Upper lobe of left lung (tissue), 6 donors: ENCODE data around the gene PLCB1. TPM values are rescaled to one million over a fixed set of nuclear protein-coding genes. Genes with fewer than 3 reads are reported as not detected.

Experiments
- ATAC-seq, 2 donors: fragments of 200-7000 bp; cut with Tn5 transposase; one replicate each; pipeline ENCODE4 v1.9.1; 2022; ENCODE audit warnings: mild to moderate bottlenecking in 2 of 2, moderate library complexity in 2 of 2; ENCODE audit not compliant: low FRiP score in 2 of 2
- DNase-seq, 2 donors: peaks; one replicate each; pipeline ENCODE4 v3.0.0-alpha.2; 2019 to 2020
- H3K27ac ChIP-seq, 4 donors: fragments of 200-600 bp; sonication (generic); one replicate each; pipeline ENCODE4 v1.5.1; 2016 to 2019
- H3K27me3 ChIP-seq, 4 donors: fragments of 200-600 bp; sonication (generic); one replicate each; pipeline ENCODE4 v1.5.1; 2017 to 2019
- H3K36me3 ChIP-seq, 4 donors: fragments of 200-600 bp; sonication (generic); one replicate each; pipeline ENCODE4 v1.5.1; 2016 to 2019
- H3K4me1 ChIP-seq, 4 donors: fragments of 200-600 bp; sonication (generic); one replicate each; pipeline ENCODE4 v1.5.1; 2018 to 2019
- H3K4me3 ChIP-seq, 4 donors: fragments of 200-600 bp; sonication (generic); one replicate each; pipeline ENCODE4 v1.5.1; 2017 to 2019; ENCODE audit warnings: mild to moderate bottlenecking in 2 of 4, moderate library complexity in 1 of 4
- H3K9me3 ChIP-seq, 4 donors: fragments of 200-600 bp; sonication (generic); one replicate each; pipeline ENCODE4 v1.5.1; 2018 to 2019
- EP300 ChIP-seq, 4 donors: sonication (generic); formaldehyde crosslinking; IDR thresholded peaks; one replicate each; pipeline ENCODE4 v1.5.1; 2017; ENCODE audit warnings: antibody characterized with exemption in 4 of 4, control low read depth in 2 of 4
- POLR2A ChIP-seq, 4 donors: fragments of 450-650 bp; IDR thresholded peaks; one replicate each; pipeline ENCODE4 v1.5.1; 2016 to 2017; ENCODE audit warnings: antibody characterized with exemption in 4 of 4, mild to moderate bottlenecking in 2 of 4
- POLR2AphosphoS5 ChIP-seq, 2 donors: sonication (generic); formaldehyde crosslinking; IDR thresholded peaks; one replicate each; pipeline ENCODE4 v1.5.1; 2017; ENCODE audit warnings: antibody characterized with exemption in 2 of 2
- WGBS, 2 donors: methylation state at CpG; one replicate each; pipeline ENCODE4 v1.1.5; 2017 to 2018; 5-methylcytosine and 5-hydroxymethylcytosine counted together
- total RNA-seq, 6 donors: library from RNA; depleted of rRNA in 4 of 6; stranded (reverse); fragments of >200 nt in 4 of 6; gene quantifications; one replicate each; pipeline versions ENCODE4 v1.1.0 to v1.2.1, GENCODE V29; 2016 to 2021
- TF ChIP-seq, protein P1 (sequence below), 6 experiments: fragments of 450-650 bp in 4 of 6; fragments of 200-600 bp in 2 of 6; sonication (generic) in 2 of 6; IDR thresholded peaks; one replicate each; pipeline ENCODE4 v1.5.1; 2016 to 2019; ENCODE audit warnings: antibody characterized with exemption in 6 of 6
- donor health status: DM: no; HTN: no; CAD: no; lungs with moderate emphysema.
- donor health status: DM: no; HTN: yes; CAD: no; lungs with severe emphysema.

The PLCB1 gene
- total RNA-seq, 6 donors from 2014 or later, result 4.8 to 26.2 (median 10.7) TPM

DNA sequence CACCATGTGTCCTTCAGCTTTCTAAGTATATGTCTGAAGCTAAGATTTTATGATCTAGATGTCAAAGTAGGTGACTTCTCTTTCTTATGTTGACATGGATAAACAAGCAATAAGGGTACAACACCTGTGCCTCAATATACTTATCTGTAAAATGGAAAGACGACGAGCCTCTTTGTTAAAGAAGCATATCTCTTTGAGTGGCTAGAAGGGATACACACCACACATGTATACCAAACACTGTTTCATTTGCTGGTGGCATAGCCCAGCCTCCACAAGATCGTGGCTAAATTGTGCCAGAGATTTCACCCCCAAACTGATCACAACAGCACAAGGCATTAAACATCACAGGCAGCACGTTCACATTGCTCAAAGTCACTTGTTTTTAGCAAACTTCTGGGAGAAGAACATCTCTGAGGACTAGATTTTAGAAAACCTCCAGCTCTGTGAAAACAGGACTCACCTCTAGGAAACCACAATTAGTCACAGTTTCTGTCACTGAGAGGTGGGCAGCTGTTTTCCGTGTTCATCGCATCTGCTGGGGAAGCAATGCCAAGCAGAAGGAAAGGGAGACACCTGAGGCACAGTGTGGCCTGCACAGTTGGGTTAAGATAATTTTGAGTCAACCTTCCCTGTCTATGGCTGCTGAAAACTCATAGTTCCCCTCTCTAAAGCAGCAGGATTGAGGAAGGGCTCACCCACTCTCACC, 673.8 kb downstream of the PLCB1 start:
- no peaks in the 10 kb centered on the region for H3K36me3 ChIP-seq
- no peaks in the 10 kb centered on the region for H3K27me3 ChIP-seq
- DNase-seq (no peak), ATAC-seq (no peak)
- H3K9me3 ChIP-seq, result no peaks in the 10 kb centered on the region
- H3K4me3 ChIP-seq, result no peak overlapping the region
- no peak overlapping the region for H3K27ac ChIP-seq
- no peaks in the 10 kb centered on the region for H3K4me1 ChIP-seq
- 80 to 87% methylated on average over 6 of the region's 6 CpGs for WGBS, 2 donors
- no peak for TF ChIP-seq POLR2A (IDR thresholded peaks at IDR 0.05)
- TF ChIP-seq, protein P1, sequence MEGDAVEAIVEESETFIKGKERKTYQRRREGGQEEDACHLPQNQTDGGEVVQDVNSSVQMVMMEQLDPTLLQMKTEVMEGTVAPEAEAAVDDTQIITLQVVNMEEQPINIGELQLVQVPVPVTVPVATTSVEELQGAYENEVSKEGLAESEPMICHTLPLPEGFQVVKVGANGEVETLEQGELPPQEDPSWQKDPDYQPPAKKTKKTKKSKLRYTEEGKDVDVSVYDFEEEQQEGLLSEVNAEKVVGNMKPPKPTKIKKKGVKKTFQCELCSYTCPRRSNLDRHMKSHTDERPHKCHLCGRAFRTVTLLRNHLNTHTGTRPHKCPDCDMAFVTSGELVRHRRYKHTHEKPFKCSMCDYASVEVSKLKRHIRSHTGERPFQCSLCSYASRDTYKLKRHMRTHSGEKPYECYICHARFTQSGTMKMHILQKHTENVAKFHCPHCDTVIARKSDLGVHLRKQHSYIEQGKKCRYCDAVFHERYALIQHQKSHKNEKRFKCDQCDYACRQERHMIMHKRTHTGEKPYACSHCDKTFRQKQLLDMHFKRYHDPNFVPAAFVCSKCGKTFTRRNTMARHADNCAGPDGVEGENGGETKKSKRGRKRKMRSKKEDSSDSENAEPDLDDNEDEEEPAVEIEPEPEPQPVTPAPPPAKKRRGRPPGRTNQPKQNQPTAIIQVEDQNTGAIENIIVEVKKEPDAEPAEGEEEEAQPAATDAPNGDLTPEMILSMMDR (IDR thresholded peaks at IDR 0.05), result no peak
- TF ChIP-seq EP300 (IDR thresholded peaks at IDR 0.05), result no peak
- no peak for TF ChIP-seq POLR2AphosphoS5 (IDR thresholded peaks at IDR 0.05)

DNA sequence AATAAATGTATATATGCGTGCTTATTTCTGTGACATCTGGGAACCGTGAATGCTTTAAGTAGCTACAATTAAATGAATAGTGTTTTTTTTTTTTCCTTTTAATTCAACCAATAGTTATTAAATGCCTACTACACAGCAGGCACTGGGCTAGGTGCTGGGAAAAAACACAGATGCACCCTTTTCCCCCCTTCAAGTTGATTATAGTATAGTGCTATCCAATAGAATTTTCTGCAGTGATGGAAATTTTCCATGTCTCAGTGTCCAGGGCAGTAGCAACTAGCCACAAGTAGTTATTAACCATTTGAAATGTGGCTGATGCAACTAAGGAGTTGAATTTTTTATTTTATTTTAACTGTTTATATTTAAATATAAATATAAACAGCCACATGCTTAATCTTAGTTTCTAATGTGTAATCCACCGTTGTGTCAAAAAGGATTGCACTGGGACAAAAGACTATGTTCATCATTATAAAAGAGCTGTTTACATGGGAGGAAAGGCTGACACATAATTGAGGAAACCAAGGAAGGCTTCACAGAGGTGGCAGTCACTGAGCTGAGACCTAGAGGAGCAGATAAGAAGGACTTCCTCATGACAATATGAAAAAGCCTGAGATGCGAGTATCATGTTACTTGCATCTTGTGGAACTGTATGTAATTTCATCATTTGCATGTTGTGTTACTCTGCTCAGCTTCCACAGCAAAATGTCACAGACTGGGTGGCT, 675.6 kb downstream of the PLCB1 start:
- 81 to 82% methylated on average over 4 of the region's 4 CpGs for WGBS, 2 donors
- no peak for ATAC-seq
- no peak overlapping the region for H3K4me3 ChIP-seq

DNA sequence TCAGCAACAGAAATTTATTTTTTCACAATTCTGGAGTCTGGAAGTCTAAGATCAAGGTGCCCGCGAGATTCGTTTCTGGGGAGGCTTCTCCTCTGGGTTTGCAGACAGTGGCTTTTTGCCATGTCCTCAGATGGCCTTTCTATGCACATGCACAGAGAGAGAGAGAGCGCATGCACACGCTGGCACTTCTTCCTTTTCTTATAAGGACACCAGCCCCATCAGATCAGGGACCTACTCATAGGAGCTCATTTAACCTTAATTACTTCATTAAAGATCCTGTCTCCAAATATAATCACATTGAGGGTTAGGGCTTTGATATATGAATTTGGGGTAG, 676.1 kb downstream of the PLCB1 start:
- Histone ChIP-seq H3K36me3 (no peaks in the 10 kb centered on the region), H3K4me1 (peaks cover 0 to 11% (median 7%) of the 10 kb centered on the region in 4 donors), H3K4me3 (no peak overlapping the region), H3K27ac (no peak overlapping the region), H3K27me3 (no peaks in the 10 kb centered on the region), H3K9me3 (no peaks in the 10 kb centered on the region)
- no peak for DNase-seq
- no peak for TF ChIP-seq EP300 (IDR thresholded peaks at IDR 0.05)
- TF ChIP-seq POLR2A (IDR thresholded peaks at IDR 0.05), result no peak
- WGBS, 2 donors, result 38 to 46% methylated on average over 5 of the region's 5 CpGs
- no peak for ATAC-seq

More for the DNA sequence above, 675.6 kb downstream of the PLCB1 start:
- no peaks in the 10 kb centered on the region for H3K9me3 ChIP-seq
- TF ChIP-seq, protein P1 (IDR thresholded peaks at IDR 0.05), result no peak
- no peak for TF ChIP-seq EP300 (IDR thresholded peaks at IDR 0.05)
- no peak for TF ChIP-seq POLR2A (IDR thresholded peaks at IDR 0.05)
- no peak for TF ChIP-seq POLR2AphosphoS5 (IDR thresholded peaks at IDR 0.05)
- H3K36me3 ChIP-seq, result no peaks in the 10 kb centered on the region
- DNase-seq, result no peak
- H3K27me3 ChIP-seq, result no peaks in the 10 kb centered on the region
- no peak overlapping the region for H3K27ac ChIP-seq
- peaks cover 0 to 5% (median 2%) of the 10 kb centered on the region in 4 donors for H3K4me1 ChIP-seq

DNA sequence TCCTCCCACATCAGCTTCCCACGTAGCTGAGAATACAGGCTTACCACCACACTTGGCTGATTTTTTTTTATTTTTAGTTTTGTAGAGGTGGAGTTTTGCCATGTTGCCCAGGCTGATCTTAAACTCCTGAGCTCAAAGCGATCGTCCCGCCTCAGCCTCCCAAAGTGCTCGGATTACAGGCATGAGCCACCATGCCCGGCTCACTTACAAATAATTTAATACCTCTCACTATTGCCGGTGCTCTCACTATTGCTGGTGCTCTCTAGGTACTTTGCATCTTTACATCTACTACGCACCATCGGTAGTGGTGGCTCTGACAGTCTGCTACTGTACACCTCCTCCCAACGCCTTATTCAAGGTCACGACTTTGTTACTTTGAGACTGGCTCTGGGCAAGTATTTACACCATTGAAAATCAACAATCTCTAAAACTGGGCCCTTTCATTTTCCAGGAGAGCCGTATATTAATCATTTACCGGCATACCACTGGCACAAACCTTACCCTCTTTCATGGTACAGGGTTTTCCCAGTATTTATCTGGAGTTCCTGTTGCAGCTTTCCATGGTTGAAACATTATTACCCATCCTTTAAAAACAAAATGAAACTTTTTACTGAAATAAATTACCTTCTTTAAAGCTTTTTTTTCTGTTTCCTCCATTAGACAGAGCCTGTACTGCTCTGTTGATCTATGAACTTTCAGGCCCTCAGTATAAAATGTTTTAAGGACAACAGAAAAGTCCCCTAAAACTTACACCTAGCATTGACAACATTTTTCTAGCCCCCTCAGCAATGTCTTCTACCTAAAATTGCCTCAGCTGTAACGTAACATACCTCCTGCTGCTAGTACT, 677.3 kb downstream of the PLCB1 start:
- 69 to 81% methylated on average over 14 of the region's 14 CpGs for WGBS, 2 donors
- Histone ChIP-seq H3K9me3 (no peaks in the 10 kb centered on the region), H3K27me3 (no peaks in the 10 kb centered on the region), H3K4me3 (no peak overlapping the region), H3K36me3 (no peaks in the 10 kb centered on the region), H3K27ac (no peak overlapping the region), H3K4me1 (peaks cover 0 to 11% (median 7%) of the 10 kb centered on the region in 4 donors)
- DNase-seq, result no peak
- no peak for ATAC-seq
- TF ChIP-seq POLR2AphosphoS5 (IDR thresholded peaks at IDR 0.05) (no peak), POLR2A (IDR thresholded peaks at IDR 0.05) (no peak), EP300 (IDR thresholded peaks at IDR 0.05) (no peak)
- TF ChIP-seq, protein P1 (IDR thresholded peaks at IDR 0.05), result no peak
